Measurements from ENCODE around the gene CAMSAP1. TPM values are rescaled to one million over a fixed set of nuclear protein-coding genes. Genes with fewer than 3 reads are reported as not detected.

CAMSAP1 gene
- total RNA-seq, 1 experiment from 2014 or later: 52.7 TPM

DNA sequence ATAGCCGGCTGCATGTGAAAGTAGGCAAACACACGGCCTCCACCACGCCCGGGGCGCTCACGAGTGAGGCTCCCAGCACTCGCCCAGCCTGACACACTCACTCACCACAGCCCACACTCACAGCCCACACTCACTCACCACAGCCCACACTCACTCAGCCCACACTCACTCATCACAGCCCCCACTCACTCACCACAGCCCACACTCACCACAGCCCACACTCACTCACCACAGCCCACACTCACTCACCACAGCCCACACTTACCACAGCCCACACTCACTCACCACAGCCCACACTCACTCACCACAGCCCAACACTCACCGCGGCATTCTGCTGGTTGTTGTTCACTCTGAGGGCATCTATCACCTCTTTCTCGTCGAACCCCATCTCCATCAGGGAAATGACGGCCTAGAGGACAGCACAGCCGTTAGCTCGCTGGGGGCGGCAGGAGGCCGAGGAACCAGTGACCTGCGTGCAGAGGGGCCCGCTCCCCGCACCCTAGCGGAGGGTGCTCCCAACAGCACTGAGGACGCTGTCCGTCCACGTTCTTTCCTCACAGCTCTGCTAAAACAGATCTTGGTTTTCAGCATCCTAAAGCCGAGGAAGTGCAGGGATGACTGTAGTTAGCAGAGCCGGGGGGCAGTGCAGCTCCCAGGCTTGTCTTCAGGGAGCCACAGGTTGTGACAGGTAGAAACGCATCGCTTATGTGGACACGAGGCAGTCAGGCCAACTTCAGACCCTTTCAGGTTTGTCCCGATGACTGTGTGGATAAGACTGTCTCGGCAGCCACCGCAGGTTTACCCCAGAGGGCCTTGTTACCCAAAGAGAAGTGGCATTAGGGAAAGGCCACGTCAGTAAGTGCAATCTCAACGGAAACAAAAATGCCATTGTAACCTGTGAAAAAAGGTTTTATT lies 32.3 kb upstream of the CAMSAP1 start:
- Histone ChIP-seq H2BK5ac (ENCODE audit: insufficient read length, low read length) (no peak overlapping the region), H3K4ac (ENCODE audit: low read depth, low read length) (no peak overlapping the region), H3K9ac (ENCODE audit: extremely low read depth, insufficient read length, low read length) (no peak overlapping the region), H3K56ac (ENCODE audit: insufficient read length, low read depth, low read length) (no peak overlapping the region), H3T11ph (ENCODE audit: low read length) (no peak overlapping the region), H3K27me3 (ENCODE audit: insufficient read depth, low read length) (no peaks in the 10 kb centered on the region), H4K5ac (ENCODE audit: insufficient read length, low read depth, low read length) (no peak overlapping the region), H2BK20ac (ENCODE audit: low read depth, low read length, poor library complexity, severe bottlenecking) (no peak overlapping the region), H4K8ac (replicated peaks; ENCODE audit: insufficient read length, low read depth, low read length) (no peak overlapping the region), H2AFZ (ENCODE audit: low read length) (no peak overlapping the region), H3K18ac (ENCODE audit: insufficient read length, low read depth, low read length) (no peak overlapping the region), H3K23me2 (ENCODE audit: insufficient read length, low read depth, low read length, poor library complexity, severe bottlenecking) (no peaks in the 10 kb centered on the region), H2BK120ac (ENCODE audit: low read depth, low read length, poor library complexity, severe bottlenecking) (no peak overlapping the region), H2AK5ac (ENCODE audit: insufficient read length, low read length) (no peak overlapping the region), H3K9me3 (ENCODE audit: control insufficient read depth, low read depth, low read length) (no peaks in the 10 kb centered on the region), H3K79me1 (ENCODE audit: insufficient read depth, low read depth, low read length, poor library complexity, severe bottlenecking) (no peaks in the 10 kb centered on the region), H3K4me2 (ENCODE audit: insufficient read depth, insufficient read length, low read length) (no peak overlapping the region), H2BK12ac (ENCODE audit: insufficient read length, low read depth, low read length) (no peak overlapping the region), H3K4me1 (ENCODE audit: insufficient read depth, low read length) (no peaks in the 10 kb centered on the region), H3K27ac (ENCODE audit: insufficient read length, low read depth, low read length) (no peak overlapping the region), H4K91ac (ENCODE audit: insufficient read length, low read depth, low read length) (no peak overlapping the region), H4K20me1 (ENCODE audit: control insufficient read depth, insufficient read depth, insufficient read length) (peaks cover 3% of the 10 kb centered on the region), H3K23ac (ENCODE audit: insufficient read length, low read depth, low read length) (no peak overlapping the region), H2BK15ac (ENCODE audit: low read depth, low read length) (no peak overlapping the region), H3K14ac (ENCODE audit: insufficient read depth, low read length) (no peak overlapping the region), H3K79me2 (ENCODE audit: insufficient read depth, low read length) (no peaks in the 10 kb centered on the region)
- H3K27ac Mint-ChIP-seq: peak overlapping the region; percentile 38 to 68 (median 48); a peak in 5 of 7 replicates
- no peak overlapping the region; a peak in 1 of 5 replicates for H3K4me3 Mint-ChIP-seq
- WGBS (ENCODE audit: extremely low coverage, insufficient read length, low lambda C conversion rate): no CpG with 5 or more reads among the region's 33 CpGs
- no peak for DNase-seq
- H3K4me1 Mint-ChIP-seq: no peaks in the 10 kb centered on the region
- peaks cover 9 to 10% of the 10 kb centered on the region in 2 experiments; a peak in 4 of 5 replicates for H3K9me3 Mint-ChIP-seq
- peaks cover 47 to 82% (median 74%) of the 10 kb centered on the region in 3 experiments for H3K36me3 Mint-ChIP-seq (ENCODE audit: insufficient read depth in 1 of 3, low read depth in 3 of 3)
- no peaks in the 10 kb centered on the region for H3K27me3 Mint-ChIP-seq (ENCODE audit: low read depth)
- TF ChIP-seq, protein P1, sequence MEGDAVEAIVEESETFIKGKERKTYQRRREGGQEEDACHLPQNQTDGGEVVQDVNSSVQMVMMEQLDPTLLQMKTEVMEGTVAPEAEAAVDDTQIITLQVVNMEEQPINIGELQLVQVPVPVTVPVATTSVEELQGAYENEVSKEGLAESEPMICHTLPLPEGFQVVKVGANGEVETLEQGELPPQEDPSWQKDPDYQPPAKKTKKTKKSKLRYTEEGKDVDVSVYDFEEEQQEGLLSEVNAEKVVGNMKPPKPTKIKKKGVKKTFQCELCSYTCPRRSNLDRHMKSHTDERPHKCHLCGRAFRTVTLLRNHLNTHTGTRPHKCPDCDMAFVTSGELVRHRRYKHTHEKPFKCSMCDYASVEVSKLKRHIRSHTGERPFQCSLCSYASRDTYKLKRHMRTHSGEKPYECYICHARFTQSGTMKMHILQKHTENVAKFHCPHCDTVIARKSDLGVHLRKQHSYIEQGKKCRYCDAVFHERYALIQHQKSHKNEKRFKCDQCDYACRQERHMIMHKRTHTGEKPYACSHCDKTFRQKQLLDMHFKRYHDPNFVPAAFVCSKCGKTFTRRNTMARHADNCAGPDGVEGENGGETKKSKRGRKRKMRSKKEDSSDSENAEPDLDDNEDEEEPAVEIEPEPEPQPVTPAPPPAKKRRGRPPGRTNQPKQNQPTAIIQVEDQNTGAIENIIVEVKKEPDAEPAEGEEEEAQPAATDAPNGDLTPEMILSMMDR (conservative IDR thresholded peaks at IDR 0.05): no peak

Measured in H9 (cell line).